ENCODE results near the gene UCN3. TPM values are rescaled to one million over a fixed set of nuclear protein-coding genes. Genes with fewer than 3 reads are reported as not detected.

UCN3 gene
- polyA plus RNA-seq, 3 donors: not detected

- H3K4me2 ChIP-seq (replicated peaks; ENCODE audit: extremely low read depth, low read length, poor library complexity, severe bottlenecking): peak overlapping the region; percentile 76
- peaks cover 2 to 12% of the 10 kb centered on the region in 2 donors for H3K36me3 Mint-ChIP-seq
- peak overlapping the region in 1 of 2 donors; percentile 4 for H3K27ac ChIP-seq (ENCODE audit: low read depth in 1 of 2, low read length in 2 of 2)
- H3K27me3 Mint-ChIP-seq (ENCODE audit: low read depth in 3 of 3): peaks cover 0 to 4% (median 2%) of the 10 kb centered on the region in 3 donors
- peaks cover 3% of the 10 kb centered on the region for H3K4me1 Mint-ChIP-seq
- H3K27ac Mint-ChIP-seq: no peak overlapping the region
- intact Hi-C loops (cut with micrococcal nuclease): no loop called here
- peak overlapping the region; percentile 77 for H3K9ac ChIP-seq (ENCODE audit: insufficient read depth, low read length, poor library complexity, severe bottlenecking)
- H3K9me3 ChIP-seq (replicated peaks in 1 of 2; ENCODE audit: control insufficient read depth in 1 of 2, insufficient read depth in 1 of 2, low read length in 2 of 2): peaks cover 0 to 10% of the 10 kb centered on the region in 2 donors
- H3K9me3 Mint-ChIP-seq: peaks cover 5 to 14% (median 7%) of the 10 kb centered on the region in 7 donors
- peak overlapping the region; percentile 86 for H2AFZ ChIP-seq (ENCODE audit: insufficient read depth, low read depth, low read length, poor library complexity, severe bottlenecking)
- H3K27me3 ChIP-seq (ENCODE audit: control insufficient read depth in 2 of 2, insufficient read depth in 2 of 2, low read length in 2 of 2): no peaks in the 10 kb centered on the region
- H4K20me1 ChIP-seq (ENCODE audit: insufficient read depth, low read length): no peaks in the 10 kb centered on the region
- 20% methylated on average over 9 of the region's 20 CpGs for WGBS (ENCODE audit: insufficient coverage)
- DNase-seq: peak in 1 of 3 donors; percentile 5
- peaks cover 52% of the 10 kb centered on the region for H3K79me2 ChIP-seq (ENCODE audit: insufficient read depth, low read length)
- H3K36me3 ChIP-seq (replicated peaks in 1 of 2; ENCODE audit: control insufficient read depth in 1 of 2, insufficient read depth in 2 of 2, low read length in 2 of 2): no peaks in the 10 kb centered on the region
- TF ChIP-seq CTCF (IDR thresholded peaks at IDR 0.05): no peak
- peak overlapping the region; percentile 62 to 92 (median 80) for H3K4me3 ChIP-seq (replicated peaks in 1 of 3; ENCODE audit: low read depth in 2 of 3, low read length in 3 of 3)
- peaks cover 8 to 9% of the 10 kb centered on the region in 2 donors for H3K4me1 ChIP-seq (ENCODE audit: control insufficient read depth in 1 of 2, insufficient read depth in 2 of 2, low read length in 2 of 2)
- H3K4me3 Mint-ChIP-seq: no peak overlapping the region
These were observed 48.5 kb downstream of the UCN3 start for GRCh38 chr10:5413012-5413938.

- peaks cover 7 to 8% of the 10 kb centered on the region in 2 donors for H3K4me1 ChIP-seq (ENCODE audit: control insufficient read depth in 1 of 2, insufficient read depth in 2 of 2, low read length in 2 of 2)
- no peaks in the 10 kb centered on the region for H4K20me1 ChIP-seq (ENCODE audit: insufficient read depth, low read length)
- no peak overlapping the region for H2AFZ ChIP-seq (ENCODE audit: insufficient read depth, low read depth, low read length, poor library complexity, severe bottlenecking)
- H3K36me3 ChIP-seq (replicated peaks in 1 of 2; ENCODE audit: control insufficient read depth in 1 of 2, insufficient read depth in 2 of 2, low read length in 2 of 2): no peaks in the 10 kb centered on the region
- Mint-ChIP-seq H3K27me3 (ENCODE audit: low read depth in 3 of 3) (peaks cover 0 to 3% (median 0%) of the 10 kb centered on the region in 3 donors), H3K36me3 (peaks cover 2 to 27% of the 10 kb centered on the region in 2 donors), H3K4me3 (no peak overlapping the region), H3K9me3 (peaks cover 5 to 19% (median 12%) of the 10 kb centered on the region in 7 donors), H3K4me1 (peaks cover 3% of the 10 kb centered on the region), H3K27ac (no peak overlapping the region)
- H3K27ac ChIP-seq (ENCODE audit: low read depth in 1 of 2, low read length in 2 of 2): no peak overlapping the region
- 96% methylated on average over 11 of the region's 11 CpGs for WGBS (ENCODE audit: insufficient coverage)
- peaks cover 89% of the 10 kb centered on the region for H3K79me2 ChIP-seq (ENCODE audit: insufficient read depth, low read length)
- H3K4me3 ChIP-seq (replicated peaks in 1 of 3; ENCODE audit: low read depth in 2 of 3, low read length in 3 of 3): no peak overlapping the region
- no peak overlapping the region for H3K9ac ChIP-seq (ENCODE audit: insufficient read depth, low read length, poor library complexity, severe bottlenecking)
- H3K4me2 ChIP-seq (replicated peaks; ENCODE audit: extremely low read depth, low read length, poor library complexity, severe bottlenecking): no peak overlapping the region
- intact Hi-C loops (cut with micrococcal nuclease): no loop called here
- H3K27me3 ChIP-seq (ENCODE audit: control insufficient read depth in 2 of 2, insufficient read depth in 2 of 2, low read length in 2 of 2): no peaks in the 10 kb centered on the region
- no peak for TF ChIP-seq CTCF (IDR thresholded peaks at IDR 0.05)
- DNase-seq: no peak
- peaks cover 0 to 6% of the 10 kb centered on the region in 2 donors for H3K9me3 ChIP-seq (replicated peaks in 1 of 2; ENCODE audit: control insufficient read depth in 1 of 2, insufficient read depth in 1 of 2, low read length in 2 of 2)
These were observed 52.2 kb downstream of the UCN3 start for GRCh38 chr10:5416981-5417380.
